Measurements from ENCODE around the gene SHC3. TPM values are rescaled to one million over a fixed set of nuclear protein-coding genes. Genes with fewer than 3 reads are reported as not detected.

The SHC3 gene
- polyA plus RNA-seq, 1 experiment = 1.3 TPM

- ChIA-PET POLR2A (no interaction called here), CTCF (no interaction called here)
- no peak for TF ChIP-seq CTCF (IDR thresholded peaks at IDR 0.05; ENCODE audit: insufficient read depth, low read depth, low read length)
- Histone ChIP-seq H3K4me3 (ENCODE audit: low read depth, low read length) (no peak overlapping the region), H3K36me3 (ENCODE audit: control insufficient read depth, insufficient read depth, low read length) (no peaks in the 10 kb centered on the region), H3K27me3 (ENCODE audit: control insufficient read depth, insufficient read depth, low read length) (no peaks in the 10 kb centered on the region)
- no peak for DNase-seq (ENCODE audit: low read depth)
These were observed 43.9 kb downstream of the SHC3 start for GRCh38 chr9:89134709-89135108.

- no peaks in the 10 kb centered on the region for H3K36me3 ChIP-seq (ENCODE audit: control insufficient read depth, insufficient read depth, low read length)
- ChIA-PET POLR2A (no interaction called here), CTCF (interaction anchor here (0.7 kb wide), 1 partner anchor 19 kb away, joined by 3 read pairs; no protein-coding TSS in a partner anchor)
- TF ChIP-seq CTCF (IDR thresholded peaks at IDR 0.05; ENCODE audit: insufficient read depth, low read depth, low read length) = no peak
- H3K4me3 ChIP-seq (ENCODE audit: low read depth, low read length) = no peak overlapping the region
- H3K27me3 ChIP-seq (ENCODE audit: control insufficient read depth, insufficient read depth, low read length) = no peaks in the 10 kb centered on the region
- peak; percentile 52 for DNase-seq (ENCODE audit: low read depth)
These were observed 55.7 kb downstream of the SHC3 start for GRCh38 chr9:89122949-89123348.

DNA sequence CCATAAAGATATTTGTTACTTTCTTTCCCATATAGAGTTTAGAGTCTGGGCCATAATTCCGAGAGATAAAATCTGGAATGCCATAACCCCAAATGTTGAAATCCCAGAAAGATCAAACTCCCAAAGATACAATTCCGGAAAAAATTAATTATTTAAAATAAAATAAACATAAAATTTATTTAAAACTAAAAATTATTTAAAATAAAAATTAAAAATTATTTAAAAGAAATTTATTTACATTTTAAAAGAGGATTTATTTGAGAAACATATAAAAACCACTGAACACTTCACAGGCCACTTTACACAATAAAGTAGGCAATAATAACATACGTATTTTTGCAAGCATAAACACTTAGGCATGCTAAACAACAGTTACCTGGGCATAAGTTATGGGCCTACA is 57.9 kb downstream of the SHC3 start:
- H3K4me3 ChIP-seq (ENCODE audit: low read depth, low read length) = no peak overlapping the region
- H3K36me3 ChIP-seq (ENCODE audit: control insufficient read depth, insufficient read depth, low read length) = no peaks in the 10 kb centered on the region
- CTCF ChIA-PET = no interaction called here
- no peaks in the 10 kb centered on the region for H3K27me3 ChIP-seq (ENCODE audit: control insufficient read depth, insufficient read depth, low read length)
- POLR2A ChIA-PET = no interaction called here
- TF ChIP-seq CTCF (IDR thresholded peaks at IDR 0.05; ENCODE audit: insufficient read depth, low read depth, low read length) = no peak
- no peak for DNase-seq (ENCODE audit: low read depth)

GRCh38 chr9:89116805-89117192 is 61.8 kb downstream of the SHC3 start:
- CTCF ChIA-PET = no interaction called here
- DNase-seq (ENCODE audit: low read depth) = no peak
- H3K4me3 ChIP-seq (ENCODE audit: low read depth, low read length) = no peak overlapping the region
- H3K27me3 ChIP-seq (ENCODE audit: control insufficient read depth, insufficient read depth, low read length) = no peaks in the 10 kb centered on the region
- H3K36me3 ChIP-seq (ENCODE audit: control insufficient read depth, insufficient read depth, low read length) = no peaks in the 10 kb centered on the region
- POLR2A ChIA-PET = no interaction called here
- TF ChIP-seq CTCF (IDR thresholded peaks at IDR 0.05; ENCODE audit: insufficient read depth, low read depth, low read length) = no peak

DNA sequence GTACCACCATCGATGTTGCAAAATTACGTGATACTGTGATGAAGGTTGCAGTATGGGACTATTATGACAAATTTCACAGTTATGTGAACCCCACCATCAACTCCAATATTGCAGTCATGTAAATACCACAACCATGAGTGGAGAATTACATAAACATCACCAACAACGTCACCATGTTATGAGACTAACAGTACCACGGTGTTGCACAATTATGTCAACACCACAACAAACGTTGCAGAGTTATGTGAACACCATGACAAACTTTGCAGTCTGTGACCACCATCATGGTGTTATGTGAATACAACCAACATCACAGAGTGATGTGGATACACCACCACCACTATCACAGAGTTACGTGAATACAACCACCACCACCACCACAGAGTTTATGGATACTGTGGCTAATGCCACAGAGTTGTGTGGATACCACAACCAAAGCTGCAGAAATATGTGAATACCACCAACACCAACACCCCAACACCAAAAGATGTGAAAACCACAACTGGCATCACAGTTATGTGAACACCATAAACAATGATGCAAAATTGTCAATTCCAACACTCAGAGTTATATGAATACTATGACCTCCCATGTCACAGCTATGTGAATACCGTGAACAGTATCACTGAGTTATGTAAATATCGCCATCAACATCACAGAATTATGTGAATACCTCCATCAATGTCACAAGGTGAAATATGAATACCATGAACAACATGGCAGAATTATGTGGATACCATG is 62.4 kb downstream of the SHC3 start:
- no peak overlapping the region for H3K4me3 ChIP-seq (ENCODE audit: low read depth, low read length)
- TF ChIP-seq CTCF (IDR thresholded peaks at IDR 0.05; ENCODE audit: insufficient read depth, low read depth, low read length) = no peak
- H3K36me3 ChIP-seq (ENCODE audit: control insufficient read depth, insufficient read depth, low read length) = no peaks in the 10 kb centered on the region
- ChIA-PET POLR2A (no interaction called here), CTCF (no interaction called here)
- peak; percentile 59 for DNase-seq (ENCODE audit: low read depth)
- H3K27me3 ChIP-seq (ENCODE audit: control insufficient read depth, insufficient read depth, low read length) = no peaks in the 10 kb centered on the region

All from BJ (cell line).